Nasal cavity respiratory epithelium epithelial cell of viscerocranial mucosa (primary cell): ENCODE data around the gene DENND11. TPM values are rescaled to one million over a fixed set of nuclear protein-coding genes. Genes with fewer than 3 reads are reported as not detected.

Source experiments
- total RNA-seq: library from RNA; depleted of rRNA; stranded (reverse); fragments of >200 nt; gene quantifications from 2 replicates; pipeline ENCODE4 v1.2.3, GENCODE V29; 2014

Gene DENND11, protein sequence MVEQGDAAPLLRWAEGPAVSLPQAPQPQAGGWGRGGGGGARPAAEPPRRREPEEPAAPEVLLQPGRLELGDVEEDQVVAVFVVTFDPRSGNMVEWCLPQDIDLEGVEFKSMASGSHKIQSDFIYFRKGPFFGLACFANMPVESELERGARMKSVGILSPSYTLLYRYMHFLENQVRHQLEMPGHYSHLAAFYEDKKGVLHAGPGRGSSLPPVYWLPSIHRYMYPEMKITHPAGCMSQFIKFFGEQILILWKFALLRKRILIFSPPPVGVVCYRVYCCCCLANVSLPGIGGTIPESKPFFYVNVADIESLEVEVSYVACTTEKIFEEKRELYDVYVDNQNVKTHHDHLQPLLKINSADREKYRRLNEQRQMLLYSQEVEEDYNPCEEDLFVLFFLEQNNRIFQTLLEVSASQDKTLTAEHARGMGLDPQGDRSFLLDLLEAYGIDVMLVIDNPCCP
- 16.1 and 28.5 TPM in 2 replicates for total RNA-seq

DNA sequence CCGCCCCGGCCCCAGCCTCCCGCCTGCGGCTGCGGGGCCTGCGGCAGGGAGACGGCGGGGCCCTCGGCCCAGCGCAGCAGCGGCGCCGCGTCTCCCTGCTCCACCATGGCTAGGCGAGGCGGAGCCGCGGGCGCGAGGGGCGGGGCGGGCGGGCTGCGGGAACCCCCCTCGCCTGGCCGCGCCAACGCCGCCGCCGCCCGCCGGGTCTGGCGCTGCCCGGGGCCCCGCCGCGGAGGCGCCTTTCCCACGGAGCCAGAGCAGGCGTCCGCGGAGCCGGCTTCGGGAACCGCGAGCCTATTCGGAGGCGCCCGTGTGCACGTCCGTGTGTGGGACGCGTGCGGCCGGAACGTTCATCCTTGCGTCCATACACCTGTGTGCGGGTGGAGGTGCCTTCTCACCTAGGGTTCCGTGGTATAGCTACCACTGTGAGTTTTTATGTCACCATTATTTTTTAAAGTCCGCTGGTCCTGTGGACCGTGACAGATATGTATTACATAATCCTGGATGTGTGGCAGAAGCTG lies at the start of gene DENND11:
Gene DENND11, minus strand, starts transcription at position 120 of the 521 bp plus-strand sequence. Its CDS starts 13 bp downstream, at position 107.

DNA sequence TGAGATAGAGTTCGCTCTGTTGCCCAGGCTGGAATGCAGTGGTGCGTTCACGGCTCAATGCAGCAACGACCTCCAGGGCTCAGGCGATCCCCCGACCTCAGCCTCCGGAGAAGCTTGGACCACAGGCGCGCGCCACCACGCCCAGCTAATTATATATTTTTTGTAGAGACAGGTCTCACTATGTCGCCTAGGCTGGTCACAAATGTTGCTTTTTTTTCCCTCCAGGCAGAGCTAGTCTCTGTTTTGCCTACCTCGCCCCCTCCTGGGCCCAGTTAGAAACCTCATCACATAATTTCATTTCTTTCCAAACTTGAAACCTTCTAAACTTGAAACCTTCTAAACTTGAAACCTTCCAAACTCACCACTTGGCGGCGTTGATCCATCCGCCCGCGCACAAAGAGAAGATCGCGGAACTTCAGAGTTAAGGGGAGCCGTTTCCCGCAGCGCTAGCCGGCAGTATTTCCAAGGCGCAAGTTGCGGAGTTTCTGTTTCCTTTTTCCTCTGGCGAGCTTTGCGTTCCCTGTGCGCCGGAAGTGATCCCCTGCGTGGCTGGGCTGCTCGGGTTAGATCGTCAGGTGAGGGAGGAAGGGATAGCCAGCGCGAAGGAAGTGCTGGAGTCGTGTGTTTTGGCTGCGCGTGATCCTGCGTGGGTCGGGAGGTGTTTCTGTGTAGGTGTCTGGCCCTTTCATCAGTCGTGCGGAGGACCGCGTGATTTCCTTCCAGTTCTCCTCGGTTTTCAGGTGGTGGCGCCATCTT lies 36.0 kb upstream of the DENND11 start, which contains the start of gene SSBP1:
Gene SSBP1, plus strand, starts transcription at position 523 of the 756 bp plus-strand sequence. CDS start 809 bp downstream, outside the sequence.

DNA sequence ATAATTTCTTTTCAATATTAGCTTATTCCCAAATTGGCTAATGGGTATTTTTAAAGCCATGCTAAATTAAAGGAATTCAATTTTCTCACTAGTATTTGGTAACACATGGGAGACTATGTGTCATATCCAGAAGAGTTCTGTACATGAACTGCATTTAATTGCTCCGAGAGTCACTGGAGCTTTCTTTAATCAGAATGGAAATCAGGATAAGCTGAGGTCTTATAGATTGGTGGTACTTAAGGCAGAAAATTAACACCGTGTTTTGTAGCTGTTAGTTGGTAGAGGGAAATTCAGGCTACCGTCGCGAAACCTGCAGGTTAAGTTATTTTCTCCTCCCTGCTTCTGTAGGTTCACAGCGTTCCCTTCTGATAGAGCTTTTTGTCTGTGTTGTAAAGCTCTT lies 6.4 kb upstream of the DENND11 start, which contains the start of gene WEE2:
Gene WEE2, plus strand, starts transcription at position 3 of the 400 bp plus-strand sequence. CDS start 406 bp downstream, outside the sequence.

Other genes starting within 250 kb of the DENND11 start
- gene AGK, start 150.8 kb downstream of the DENND11 start, total RNA-seq = 22.6 and 32.4 TPM in 2 replicates
- under 0.01 and 0.14 TPM in 2 replicates for gene WEE2, start 6.2 kb upstream of the DENND11 start, total RNA-seq
- 116 and 149 TPM in 2 replicates for gene SSBP1, start 36.2 kb upstream of the DENND11 start, total RNA-seq
- 1.0 and 7.8 TPM in 2 replicates for gene TAS2R3, start 61.9 kb upstream of the DENND11 start, total RNA-seq
- 1.0 and 6.4 TPM in 2 replicates for gene TAS2R4, start 74.5 kb upstream of the DENND11 start, total RNA-seq
- gene TAS2R5, start 88.1 kb upstream of the DENND11 start, total RNA-seq = 1.0 and 4.4 TPM in 2 replicates
- not detected in 2 replicates for gene PRSS37, start 139.3 kb upstream of the DENND11 start, total RNA-seq
- gene OR9A4, start 214.2 kb upstream of the DENND11 start, total RNA-seq = 0.43 TPM in 1 of 2 replicates, not detected in the other
- gene CLEC5A, start 244.8 kb upstream of the DENND11 start, total RNA-seq = 0.07 TPM in 1 of 2 replicates, not detected in the other